Activated B cell treated with CpG ODN at 0.5 μM for 24 hours (primary cell): ENCODE data around the gene SREK1. TPM values are rescaled to one million over a fixed set of nuclear protein-coding genes. Genes with fewer than 3 reads are reported as not detected.

Source experiments
- total RNA-seq: library from RNA; stranded (reverse); gene quantifications from 2 replicates; pipeline ENCODE4 v1.2.3, GENCODE V29; 2022

The SREK1 gene
- total RNA-seq, 1 donor from 2014 or later = 104 TPM

Other genes starting within 250 kb of the SREK1 start
- gene ERBIN, start 217.7 kb upstream of the SREK1 start, total RNA-seq = 77.9 and 88.5 TPM in 2 replicates